NCI-H1694 treated with DMSO at 0.1 percent for 48 hours (cell line): Measurements from ENCODE around the gene CSTF1.
A peak's percentile ranks its signal among the peaks of the same experiment; 100 is the strongest.

Source experiments
- DNase-seq: peaks from one replicate; lab custom pipeline; 2025; lab: John Stamatoyannopoulos, UW

The CSTF1 gene

GRCh38 chr20:56392132-56392880 is at the start of gene CSTF1, which contains the start of gene AURKA:
Gene CSTF1 (plus strand): TSS chr20:56392645. CDS start chr20:56395553, 2,908 bp downstream.
Gene AURKA (minus strand): TSS chr20:56392215. CDS start chr20:56388197, 4,018 bp downstream.
- DNase-seq = peak; percentile 94

- no peak for DNase-seq
These were observed 49.7 kb upstream of the CSTF1 start for GRCh38 chr20:56342783-56343182.

- DNase-seq = no peak
These were observed 48.5 kb upstream of the CSTF1 start for GRCh38 chr20:56343861-56344381.

- DNase-seq = no peak
These were observed 46.5 kb upstream of the CSTF1 start for GRCh38 chr20:56345911-56346310.

- no peak for DNase-seq
These were observed 44.7 kb upstream of the CSTF1 start for GRCh38 chr20:56347628-56348304.

GRCh38 chr20:56348305-56348693 is 44.1 kb upstream of the CSTF1 start:
- no peak for DNase-seq

GRCh38 chr20:56348746-56349145 is 43.7 kb upstream of the CSTF1 start:
- DNase-seq = no peak

- no peak for DNase-seq
These were observed 41.6 kb upstream of the CSTF1 start for GRCh38 chr20:56350842-56351241.

GRCh38 chr20:56352345-56353055 is 39.9 kb upstream of the CSTF1 start:
- no peak for DNase-seq

GRCh38 chr20:56353356-56353755 is 39.1 kb upstream of the CSTF1 start:
- DNase-seq = no peak

GRCh38 chr20:56358070-56358469 is 34.4 kb upstream of the CSTF1 start:
- no peak for DNase-seq

GRCh38 chr20:56358600-56359211 is 33.7 kb upstream of the CSTF1 start, which contains the start of gene FAM210B:
Gene FAM210B (plus strand): TSS chr20:56358974. CDS start chr20:56359006, 32 bp downstream.
- DNase-seq = peak; percentile 67

- DNase-seq = no peak
These were observed 33.0 kb upstream of the CSTF1 start for GRCh38 chr20:56359212-56360132.

GRCh38 chr20:56360133-56360907 is 32.1 kb upstream of the CSTF1 start:
- DNase-seq = no peak

- DNase-seq = no peak
These were observed 31.6 kb upstream of the CSTF1 start for GRCh38 chr20:56360908-56361205.

GRCh38 chr20:56361900-56362299 is 30.5 kb upstream of the CSTF1 start:
- DNase-seq = no peak

- DNase-seq = no peak
These were observed 29.5 kb upstream of the CSTF1 start for GRCh38 chr20:56362833-56363413.

GRCh38 chr20:56363491-56363890 is 29.0 kb upstream of the CSTF1 start:
- no peak for DNase-seq

- DNase-seq = no peak
These were observed 23.9 kb upstream of the CSTF1 start for GRCh38 chr20:56368351-56369134.
